ENCODE measurements around the gene ASAP3. TPM values are rescaled to one million over a fixed set of nuclear protein-coding genes. Genes with fewer than 3 reads are reported as not detected.

Gene ASAP3
- total RNA-seq, 2 donors from 2014 or later: 38.6 to 47.2 TPM

GRCh38 chr1:23408797-23409290, 75.1 kb downstream of the ASAP3 start:
- H3K27me3 ChIP-seq: no peaks in the 10 kb centered on the region
- no peaks in the 10 kb centered on the region for H3K9me3 ChIP-seq
- DNase-seq (ENCODE audit: low spot score): no peak
- peaks cover 0 to 14% of the 10 kb centered on the region in 2 donors for H3K4me1 ChIP-seq
- no peak overlapping the region for H3K4me3 ChIP-seq
- no peak for TF ChIP-seq CTCF (IDR thresholded peaks at IDR 0.05)
- peak overlapping the region in 1 of 2 donors; percentile 12 for H3K27ac ChIP-seq
- peaks cover 5% of the 10 kb centered on the region for H3K36me3 ChIP-seq

- no peaks in the 10 kb centered on the region for H3K27me3 ChIP-seq
- peak overlapping the region; percentile 11 to 28 for H3K27ac ChIP-seq
- no peak for DNase-seq (ENCODE audit: low spot score)
- no peak overlapping the region for H3K4me3 ChIP-seq
- H3K4me1 ChIP-seq: peaks cover 3 to 32% of the 10 kb centered on the region in 2 donors
- TF ChIP-seq CTCF (IDR thresholded peaks at IDR 0.05): no peak
- peaks cover 5% of the 10 kb centered on the region for H3K36me3 ChIP-seq
- no peaks in the 10 kb centered on the region for H3K9me3 ChIP-seq
Measured at GRCh38 chr1:23407016-23407630, 76.9 kb downstream of the ASAP3 start.

- peaks cover 3 to 42% of the 10 kb centered on the region in 2 donors for H3K4me1 ChIP-seq
- peaks cover 5% of the 10 kb centered on the region for H3K36me3 ChIP-seq
- H3K9me3 ChIP-seq: no peaks in the 10 kb centered on the region
- H3K27me3 ChIP-seq: no peaks in the 10 kb centered on the region
- no peak overlapping the region for H3K27ac ChIP-seq
- DNase-seq (ENCODE audit: low spot score): no peak
- no peak for TF ChIP-seq CTCF (IDR thresholded peaks at IDR 0.05)
- no peak overlapping the region for H3K4me3 ChIP-seq
Measured at GRCh38 chr1:23405946-23406345, 78.0 kb downstream of the ASAP3 start.

GRCh38 chr1:23403735-23404486, 80.1 kb downstream of the ASAP3 start:
- H3K4me3 ChIP-seq: no peak overlapping the region
- H3K36me3 ChIP-seq: peaks cover 4% of the 10 kb centered on the region
- no peaks in the 10 kb centered on the region for H3K9me3 ChIP-seq
- peak; percentile 92 for DNase-seq (ENCODE audit: low spot score)
- H3K4me1 ChIP-seq: peaks cover 3 to 47% of the 10 kb centered on the region in 2 donors
- H3K27ac ChIP-seq: peak overlapping the region; percentile 51 to 69
- TF ChIP-seq CTCF (IDR thresholded peaks at IDR 0.05): peak; percentile 89 to 98
- H3K27me3 ChIP-seq: no peaks in the 10 kb centered on the region

DNA sequence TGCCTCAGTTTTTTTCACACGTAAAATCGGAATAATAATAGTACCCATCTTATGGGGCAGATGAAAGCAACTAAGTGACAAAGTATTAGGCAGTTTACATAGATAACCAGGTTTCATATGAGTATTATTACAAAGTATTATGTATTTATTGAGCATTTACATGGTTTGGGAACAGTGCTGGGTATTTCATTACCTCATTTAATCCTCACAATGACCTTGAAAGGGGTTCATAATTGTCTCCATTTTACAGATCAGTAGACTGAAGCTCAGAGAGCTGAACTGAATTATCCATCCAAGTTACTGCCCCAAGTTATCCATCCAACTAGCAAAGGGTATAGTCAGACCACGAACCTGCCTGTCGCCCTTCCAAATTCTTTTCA, 80.6 kb downstream of the ASAP3 start:
- Histone ChIP-seq H3K4me3 (no peak overlapping the region), H3K4me1 (peaks cover 3 to 42% of the 10 kb centered on the region in 2 donors), H3K36me3 (no peaks in the 10 kb centered on the region), H3K27me3 (no peaks in the 10 kb centered on the region), H3K27ac (peak overlapping the region; percentile 51 to 69), H3K9me3 (no peaks in the 10 kb centered on the region)
- no peak for DNase-seq (ENCODE audit: low spot score)
- no peak for TF ChIP-seq CTCF (IDR thresholded peaks at IDR 0.05)

Measured in right atrium auricular region (tissue), 2 donors.